Activated T-cell treated with anti-CD3 and anti-CD28 coated beads, Interleukin-2, amount 50 U/mL, for 1 hour (primary cell): ENCODE data around the gene DLGAP4.
"Not testable (repeated sequence)": the region's sequence is repeated elsewhere in the genome, so short reads cannot be mapped to it uniquely, and the experiment has no call there.

ENCODE experiments used
- DNase-seq: peaks from one replicate; pipeline ENCODE4 v3.0.0-alpha.2; 2020

DLGAP4 gene

DNA sequence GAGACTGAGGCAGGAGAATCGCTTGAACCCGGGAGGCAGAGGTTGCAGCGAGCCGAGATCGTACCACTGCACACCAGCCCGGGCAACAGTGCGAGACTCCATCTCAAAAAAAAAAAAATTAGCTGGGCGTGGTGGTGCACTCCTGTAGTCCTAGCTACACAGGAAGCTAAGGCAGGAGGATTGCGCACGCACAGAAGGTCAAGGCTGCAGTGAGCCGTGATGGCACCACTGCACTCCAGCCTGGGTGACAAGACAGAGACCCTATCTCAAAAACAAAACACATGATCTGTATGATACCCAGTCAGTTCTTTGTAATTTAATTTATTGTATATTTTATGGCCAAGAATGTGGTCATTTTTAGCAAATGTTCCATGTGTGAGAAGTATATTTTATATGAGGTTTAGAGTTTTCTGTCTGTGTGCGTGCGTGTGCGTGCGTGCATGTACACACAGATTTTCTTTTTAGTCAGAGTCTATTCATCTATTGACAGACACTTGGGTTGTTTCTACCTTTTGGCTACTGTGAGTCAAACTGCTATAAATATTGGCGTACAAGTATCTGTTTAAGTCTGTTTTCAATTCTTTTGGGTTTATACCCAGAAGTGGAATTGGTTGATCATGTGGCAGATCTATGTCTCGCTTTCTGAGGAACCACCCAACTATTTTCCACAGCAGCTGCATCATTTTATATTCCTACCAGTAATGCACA is 213.0 kb downstream of the DLGAP4 start:
- DNase-seq, result no peak

DNA sequence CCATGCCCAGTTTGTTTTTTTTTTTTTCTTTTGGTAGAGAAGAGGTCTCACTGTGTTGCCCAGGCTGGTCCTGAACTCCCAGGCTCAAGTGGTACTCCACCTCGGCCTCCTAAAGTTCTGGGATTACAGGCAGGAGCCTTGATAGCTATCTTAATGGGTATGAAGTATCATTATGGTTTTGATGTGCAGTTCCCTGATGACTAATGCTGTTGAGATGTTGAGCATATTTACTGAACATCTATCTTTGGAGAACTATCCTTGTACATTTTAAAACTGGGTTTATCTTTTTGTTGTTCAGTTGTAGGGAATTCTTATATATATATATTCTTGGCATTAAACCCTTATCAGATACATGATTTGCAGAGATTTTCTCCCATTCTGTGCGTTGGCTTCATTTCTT is 213.8 kb downstream of the DLGAP4 start:
- no peak for DNase-seq

DNA sequence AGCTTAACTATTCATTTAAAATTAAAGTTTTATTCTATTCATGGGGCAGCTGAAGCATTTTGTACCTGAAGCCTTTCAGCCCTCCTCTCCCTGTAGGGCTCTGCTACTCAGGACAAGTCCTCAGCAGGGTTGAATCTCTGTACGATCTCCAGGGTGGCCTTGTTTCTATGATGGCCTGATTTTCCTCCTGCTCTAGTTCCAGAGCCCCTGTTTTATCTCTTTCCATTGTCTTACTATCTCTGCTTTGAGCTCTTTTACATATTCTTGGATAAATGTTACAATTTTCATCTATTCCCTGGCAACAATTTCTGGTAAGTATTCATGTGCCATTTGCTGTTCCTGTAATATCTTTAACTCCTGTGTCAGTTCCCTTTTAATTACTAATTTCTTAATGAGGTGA is 215.4 kb downstream of the DLGAP4 start:
- no peak for DNase-seq

DNA sequence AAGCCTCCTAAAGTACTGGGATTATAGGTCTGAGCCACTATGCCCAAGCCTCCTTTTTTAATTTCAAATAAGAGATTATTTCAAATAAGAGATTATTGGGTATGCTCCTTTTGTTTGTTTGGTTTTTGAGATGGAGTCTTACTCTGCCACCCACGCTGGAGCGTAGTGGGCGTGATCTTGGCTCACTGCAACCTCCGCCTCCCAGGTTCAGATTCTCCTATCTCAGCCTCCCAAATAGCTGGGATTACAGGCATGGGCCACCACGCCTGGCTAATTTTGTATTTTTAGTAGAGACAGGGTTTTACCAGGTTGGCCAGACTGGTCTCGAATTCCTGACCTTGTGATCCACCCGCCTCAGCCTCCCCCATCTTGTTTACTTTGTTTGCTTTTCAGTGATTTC is 216.3 kb downstream of the DLGAP4 start:
- DNase-seq, result not testable (repeated sequence)

DNA sequence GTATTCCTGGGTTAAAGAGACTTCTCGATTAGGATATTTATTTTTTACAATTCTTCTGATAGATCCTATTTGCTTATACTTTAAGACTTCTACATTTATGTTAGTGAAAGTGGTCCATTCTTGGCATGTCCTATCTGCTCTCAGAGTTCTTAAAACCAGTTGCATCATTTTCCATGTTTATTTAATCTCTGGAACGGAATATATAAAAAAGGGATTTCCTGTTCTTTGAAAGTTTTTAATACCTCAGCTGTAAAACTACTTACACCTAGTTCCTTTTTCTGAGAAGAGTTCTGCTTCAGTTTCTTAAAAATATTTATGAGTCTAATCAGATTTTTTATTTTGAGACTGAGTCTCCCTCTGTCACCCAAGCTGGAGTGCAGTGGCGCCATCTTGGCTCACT is 217.2 kb downstream of the DLGAP4 start:
- DNase-seq, result no peak

DNA sequence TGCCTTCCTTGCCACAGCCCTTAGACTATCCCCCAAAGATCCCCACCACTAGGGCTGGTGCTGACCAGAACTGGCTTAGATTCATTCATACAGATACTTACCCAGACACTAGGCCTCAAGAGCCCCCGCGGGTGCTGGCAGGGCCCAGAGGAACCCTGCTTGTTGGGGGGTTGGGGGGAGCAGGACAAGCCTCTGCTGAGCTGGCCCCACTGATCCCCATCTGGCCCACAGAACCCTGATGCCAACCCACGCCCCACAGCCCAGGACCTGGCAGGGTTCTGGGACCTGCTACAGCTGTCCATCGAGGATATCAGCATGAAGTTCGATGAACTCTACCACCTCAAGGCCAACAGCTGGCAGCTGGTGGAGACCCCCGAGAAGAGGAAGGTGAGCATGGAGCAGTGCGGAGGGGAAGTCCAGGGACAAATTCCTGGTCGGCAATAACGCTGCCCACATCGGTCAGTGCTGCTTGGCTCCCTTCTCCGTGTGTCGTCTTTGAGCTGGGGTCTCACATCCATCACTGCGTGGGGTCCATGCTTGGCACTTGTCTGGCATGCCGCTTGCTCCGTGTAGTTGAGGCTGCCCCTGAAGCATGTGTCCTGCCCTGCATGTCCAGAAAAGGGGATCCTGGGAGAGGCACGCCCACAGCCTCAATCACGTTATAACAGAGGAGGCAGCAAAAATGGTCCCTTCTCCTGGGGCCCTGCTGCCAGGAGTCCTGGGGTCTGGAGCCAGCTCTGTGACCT is 219.7 kb downstream of the DLGAP4 start:
- no peak for DNase-seq

DNA sequence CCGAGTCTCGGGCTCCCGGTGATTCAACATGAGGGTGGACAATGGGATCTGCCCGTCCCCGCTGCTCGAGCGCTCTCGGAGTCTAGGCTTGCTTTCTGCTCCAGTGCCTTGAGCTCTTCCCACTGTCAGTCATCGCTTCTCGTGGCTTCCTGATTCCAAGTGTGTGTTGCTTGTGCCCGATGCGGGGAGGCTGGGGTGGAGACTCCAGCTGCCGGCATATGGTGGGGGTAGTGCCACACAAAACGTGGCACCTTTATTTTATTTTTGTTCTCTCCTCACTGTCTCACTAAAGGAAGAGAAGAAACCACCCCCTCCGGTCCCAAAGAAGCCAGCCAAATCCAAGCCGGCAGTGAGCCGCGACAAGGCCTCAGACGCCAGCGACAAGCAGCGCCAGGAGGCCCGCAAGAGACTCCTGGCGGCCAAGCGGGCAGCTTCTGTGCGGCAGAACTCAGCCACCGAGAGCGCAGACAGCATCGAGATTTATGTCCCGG is 220.4 kb downstream of the DLGAP4 start:
- no peak for DNase-seq

DNA sequence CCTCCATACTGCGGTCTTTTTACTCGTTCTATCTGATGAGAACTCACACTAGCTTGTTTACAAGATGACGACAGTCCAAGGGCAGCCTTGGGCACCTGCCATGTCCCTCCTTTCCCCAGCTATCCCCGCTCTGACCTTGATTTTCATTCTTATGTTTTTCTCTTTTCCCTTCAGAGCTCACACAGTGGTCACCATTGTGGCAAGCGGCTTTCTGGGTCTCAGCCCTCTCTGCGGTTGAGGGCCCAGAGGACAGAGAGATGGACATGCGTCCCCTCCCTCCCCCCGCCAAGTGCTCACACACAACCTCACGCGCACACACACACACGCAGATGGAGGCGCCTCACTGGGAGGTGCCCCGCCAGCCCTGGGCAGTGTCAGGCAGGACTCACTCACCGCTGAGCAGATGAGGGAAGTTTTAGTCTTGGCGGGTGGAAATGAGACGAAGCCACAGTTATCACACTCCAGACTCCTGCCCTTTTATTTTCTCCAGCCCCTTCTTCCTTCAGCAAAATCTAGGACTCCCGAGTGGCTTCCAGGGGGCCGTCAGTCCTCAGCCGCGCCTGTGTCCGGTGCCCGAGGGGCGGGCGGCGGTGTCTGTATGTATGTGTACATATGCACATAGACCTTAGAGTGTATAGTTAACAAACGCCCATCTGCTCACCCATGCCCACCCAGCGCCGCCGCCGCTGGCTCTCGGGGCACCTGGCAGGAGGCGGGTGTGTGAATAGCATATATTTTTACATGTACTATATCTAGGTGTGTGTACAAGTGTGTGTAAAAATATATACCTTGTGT is 221.4 kb downstream of the DLGAP4 start:
- DNase-seq, result no peak

DNA sequence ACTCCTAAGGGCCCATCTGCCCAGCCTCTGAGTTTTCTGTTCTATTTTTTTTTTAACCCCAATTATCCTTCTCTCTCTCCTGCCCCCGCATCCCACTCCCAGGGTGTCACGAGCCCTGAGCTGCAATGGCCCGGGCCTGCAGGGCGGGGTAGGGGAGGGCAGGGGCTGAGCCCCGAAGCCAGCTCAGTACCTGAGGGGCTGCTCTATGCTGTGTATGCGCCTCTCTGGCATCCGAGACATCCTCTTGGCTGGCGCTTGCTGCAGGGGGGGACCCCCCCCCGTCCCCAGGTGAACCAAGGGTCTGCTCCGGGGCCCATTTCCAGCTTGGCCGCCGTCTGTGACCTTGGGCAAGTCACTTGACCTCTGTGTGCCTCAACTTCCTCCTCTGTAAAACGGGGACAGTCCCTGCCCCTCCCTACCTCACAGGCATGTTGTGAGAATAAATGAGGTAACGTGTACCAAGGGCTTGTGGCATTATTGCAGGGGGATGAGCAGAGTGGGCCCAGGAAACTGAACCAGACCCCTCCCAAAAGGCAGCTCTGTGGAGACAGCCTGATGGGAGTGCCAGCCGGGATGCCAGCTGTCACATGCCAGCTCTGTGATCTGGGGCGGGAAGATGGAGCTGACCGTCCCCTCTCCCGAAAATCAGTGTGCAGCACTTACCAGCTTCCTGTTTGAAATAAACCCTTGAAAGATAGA is 222.2 kb downstream of the DLGAP4 start:
- no peak for DNase-seq

DNA sequence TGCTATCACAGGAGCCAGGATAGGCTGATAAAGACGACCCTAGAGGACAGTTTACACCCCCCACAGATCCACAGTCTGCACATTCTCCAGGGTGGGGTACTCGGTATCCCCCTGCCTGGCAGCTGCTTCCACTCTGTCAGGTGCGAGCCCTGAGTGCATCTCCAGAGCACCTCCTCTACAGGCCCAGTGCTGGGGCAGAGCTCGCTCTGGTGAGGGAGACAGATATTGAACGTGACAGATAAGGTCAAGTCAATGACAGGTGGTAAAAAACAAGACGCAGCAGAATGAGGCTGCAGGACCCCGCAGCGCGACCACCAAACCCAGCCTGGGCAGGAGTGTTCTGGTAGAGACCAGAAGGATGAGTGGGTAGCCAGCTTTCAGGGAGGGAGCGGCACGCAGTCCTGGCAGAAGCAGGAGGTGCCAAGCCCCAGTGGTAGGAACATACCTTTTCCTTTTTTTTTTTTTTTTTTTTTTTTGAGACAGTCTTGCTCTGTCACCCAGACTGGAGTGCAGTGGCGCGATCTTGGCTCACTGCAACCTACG is 222.8 kb downstream of the DLGAP4 start:
- DNase-seq, result no peak

DNA sequence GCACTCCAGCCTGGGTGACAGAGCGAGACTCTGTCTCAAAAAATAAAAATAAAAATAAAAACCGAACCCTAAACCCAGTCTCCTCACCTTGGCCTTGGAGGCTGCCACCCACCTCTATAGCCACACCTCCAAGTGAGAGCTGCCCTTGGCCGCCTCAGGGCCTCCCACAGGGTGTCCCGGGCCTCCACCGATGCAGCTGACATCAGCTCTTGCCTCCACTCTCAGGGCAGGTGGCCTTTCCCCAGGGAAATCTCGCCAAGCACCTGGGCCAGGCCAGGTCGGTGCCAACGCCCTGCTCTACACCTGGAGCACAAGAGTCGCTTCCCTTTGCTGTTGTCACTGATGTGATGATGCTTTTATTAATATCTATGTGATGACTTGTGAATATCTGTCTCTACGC is 226.2 kb downstream of the DLGAP4 start:
- DNase-seq, result no peak

DNA sequence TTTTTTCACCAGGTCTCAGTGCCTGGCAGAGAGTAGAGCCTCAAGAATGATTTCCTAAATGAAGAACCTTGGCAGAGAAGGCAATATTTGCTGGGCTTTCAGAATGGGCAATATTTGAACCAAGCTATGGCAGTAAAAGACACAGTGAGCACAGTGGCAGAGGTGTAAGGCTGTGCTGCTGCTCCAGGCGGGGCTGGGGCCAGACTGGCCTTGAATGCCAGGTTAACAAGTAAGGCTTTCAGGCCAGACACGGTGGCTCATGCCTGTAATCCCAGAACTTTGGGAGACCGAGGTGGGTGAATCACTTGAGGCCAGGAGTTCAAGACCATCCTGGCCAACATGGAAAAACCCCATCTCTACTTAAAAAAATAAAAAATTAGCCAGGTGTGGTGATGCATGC is 226.7 kb downstream of the DLGAP4 start:
- no peak for DNase-seq

DNA sequence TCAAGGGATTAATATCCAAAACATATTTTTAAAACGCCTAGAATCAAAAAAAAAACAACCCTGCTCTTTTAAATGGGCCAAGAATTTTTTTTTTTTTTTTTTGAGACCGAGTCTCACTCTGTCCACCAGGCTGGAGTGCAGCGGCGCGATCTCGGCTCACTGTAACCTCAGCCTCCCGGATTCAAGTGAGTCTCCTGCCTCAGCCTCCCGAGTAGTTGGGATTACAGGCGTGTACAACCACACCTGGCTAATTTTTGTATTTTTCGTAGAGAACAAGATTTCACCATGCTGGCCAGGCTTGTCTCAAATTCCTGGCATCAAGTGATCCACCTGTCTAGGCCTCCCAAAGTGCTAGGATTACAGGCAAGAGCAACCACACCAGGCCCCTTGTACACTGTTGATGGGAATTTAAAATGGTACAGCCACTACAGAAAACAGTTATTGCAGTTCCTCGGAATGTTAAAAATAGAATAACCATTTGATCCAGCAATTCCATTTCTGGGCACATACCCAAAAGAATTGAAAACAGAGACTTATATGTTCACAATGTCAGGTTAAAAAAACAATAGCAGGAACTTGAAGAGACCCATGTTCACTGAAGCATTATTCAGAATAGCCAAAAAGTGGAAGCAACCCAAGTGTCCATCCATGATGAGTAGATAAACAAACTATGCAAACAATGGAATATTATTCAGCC is 232.0 kb downstream of the DLGAP4 start:
- DNase-seq, result no peak

DNA sequence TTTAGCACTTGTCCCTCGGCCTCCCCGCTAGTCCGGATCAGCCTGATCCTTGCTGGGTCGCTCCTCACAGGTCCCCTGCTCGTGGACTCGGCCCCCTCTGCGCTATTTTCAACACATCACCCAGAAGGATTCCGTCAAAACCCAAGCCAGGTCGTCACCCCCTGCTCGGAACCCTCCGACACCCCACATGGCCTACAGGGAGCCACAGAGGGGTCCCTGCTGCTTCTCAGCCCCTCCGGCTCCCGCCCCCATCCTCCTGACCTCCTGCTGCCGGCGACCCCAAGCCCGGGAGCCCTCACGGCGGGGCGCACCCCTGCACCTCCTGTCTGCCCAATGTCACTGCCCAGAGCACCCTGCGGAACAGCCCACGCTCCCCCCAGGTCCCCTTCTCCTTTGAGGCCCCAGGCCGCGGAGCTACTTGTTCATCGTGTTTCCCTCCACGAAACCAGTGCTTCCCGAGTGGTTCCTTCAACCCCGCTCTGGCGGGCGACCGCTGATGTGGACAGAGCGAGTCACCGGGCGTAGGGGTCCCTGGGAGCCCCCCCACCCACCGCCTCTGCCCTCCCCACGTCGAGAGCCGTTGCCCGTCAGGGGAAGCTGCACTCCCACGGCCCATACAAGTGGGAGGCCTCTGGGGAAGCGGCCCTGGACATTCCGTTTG is 234.5 kb downstream of the DLGAP4 start:
- DNase-seq, result no peak

DNA sequence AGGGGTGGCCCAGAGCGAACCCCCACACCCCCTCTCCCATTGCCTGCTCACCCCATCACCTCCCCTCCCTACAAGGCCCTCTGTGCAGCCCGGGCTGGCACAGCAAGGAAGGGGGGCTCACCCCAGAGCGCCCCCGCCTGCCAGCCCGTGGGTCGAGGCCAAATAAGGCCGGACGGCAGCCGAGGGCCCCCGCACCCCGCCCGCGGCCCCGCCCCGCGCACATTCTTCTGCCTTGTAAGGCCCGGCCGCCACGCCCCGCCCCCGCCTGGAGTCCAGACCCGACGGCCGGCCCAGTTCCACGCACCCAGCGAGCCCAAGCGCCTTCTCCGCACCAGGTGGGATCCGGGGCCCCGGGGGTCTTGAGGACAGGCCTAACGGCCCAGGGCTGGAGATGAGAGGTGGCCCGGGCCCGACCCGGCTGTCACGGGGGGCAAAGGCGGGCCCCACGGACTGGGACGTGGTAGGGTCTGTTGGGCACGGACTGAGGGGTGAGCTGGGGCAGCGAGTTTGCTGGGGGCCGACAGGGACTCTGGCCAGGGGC is 235.2 kb downstream of the DLGAP4 start, which contains the start of gene MYL9:
TSS of gene MYL9 (plus strand) at position 293 of the 541 bp plus-strand sequence. CDS start 3,366 bp downstream, outside the sequence.
- DNase-seq, result no peak

DNA sequence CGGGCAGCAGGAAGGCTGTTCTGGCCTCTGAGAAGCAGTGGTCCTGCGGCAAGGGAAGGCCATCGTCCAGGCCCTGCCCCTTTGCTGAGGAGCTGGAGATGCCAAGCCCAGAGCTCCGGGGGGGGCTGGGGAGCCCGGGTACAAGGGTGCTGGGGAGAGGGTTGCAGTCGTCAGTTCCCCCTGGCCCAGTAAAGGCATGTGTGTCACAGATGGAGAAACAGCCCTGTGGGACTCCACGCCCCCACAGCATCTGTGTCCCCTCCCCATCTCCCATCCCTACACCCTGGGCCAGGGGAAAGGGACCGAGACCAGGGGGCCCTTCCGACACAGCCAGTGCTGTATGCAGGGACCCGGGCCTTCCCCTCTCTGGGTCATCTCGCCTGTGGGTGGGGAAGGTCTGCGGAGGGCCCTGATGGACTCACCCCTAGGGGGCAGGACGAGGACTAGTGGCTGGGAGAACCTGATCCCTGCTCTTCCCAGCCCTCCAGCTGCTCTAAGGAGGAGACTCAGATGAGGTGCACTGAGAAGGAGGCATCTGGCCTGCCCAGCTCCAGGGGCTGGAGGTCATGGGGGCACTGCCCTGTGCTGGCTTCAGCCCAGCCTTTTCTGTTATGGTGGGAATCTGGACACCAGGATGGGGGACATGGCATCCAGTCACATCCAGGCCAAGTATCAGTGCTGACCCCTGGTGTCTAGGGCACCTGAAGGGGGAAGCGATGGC is 235.8 kb downstream of the DLGAP4 start:
- no peak for DNase-seq

DNA sequence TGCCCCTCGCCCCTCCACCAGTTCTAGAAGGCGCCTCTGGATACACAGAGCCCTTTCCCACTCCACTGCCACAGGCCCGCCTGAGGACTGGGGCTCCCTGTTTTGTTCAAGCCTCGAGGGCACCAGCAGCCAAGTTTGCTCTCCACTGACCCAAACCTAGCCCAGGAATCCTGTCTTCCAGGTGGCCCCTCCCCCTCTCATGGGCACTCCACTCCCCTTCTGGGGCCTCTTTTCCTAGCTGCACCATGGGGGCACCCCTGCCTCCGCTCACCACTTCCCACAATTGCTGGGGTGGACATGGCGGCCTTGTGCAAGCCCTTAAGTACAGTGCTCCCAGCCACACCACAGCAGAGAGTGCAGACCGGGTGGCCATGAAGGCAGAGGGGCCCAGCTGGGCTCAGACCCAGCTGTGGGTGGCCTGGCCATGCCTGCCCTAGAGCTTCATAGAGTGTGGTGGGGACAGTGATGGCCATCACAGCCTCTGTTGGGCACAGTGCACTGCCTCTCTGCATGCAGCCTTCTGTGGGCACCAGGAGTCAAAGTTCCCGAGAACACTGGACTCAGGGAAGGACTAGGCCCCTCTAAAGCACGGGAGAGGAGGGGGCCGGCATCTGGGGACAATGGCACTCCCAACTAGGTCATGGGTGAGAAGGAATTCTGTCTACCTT is 236.5 kb downstream of the DLGAP4 start:
- no peak for DNase-seq

DNA sequence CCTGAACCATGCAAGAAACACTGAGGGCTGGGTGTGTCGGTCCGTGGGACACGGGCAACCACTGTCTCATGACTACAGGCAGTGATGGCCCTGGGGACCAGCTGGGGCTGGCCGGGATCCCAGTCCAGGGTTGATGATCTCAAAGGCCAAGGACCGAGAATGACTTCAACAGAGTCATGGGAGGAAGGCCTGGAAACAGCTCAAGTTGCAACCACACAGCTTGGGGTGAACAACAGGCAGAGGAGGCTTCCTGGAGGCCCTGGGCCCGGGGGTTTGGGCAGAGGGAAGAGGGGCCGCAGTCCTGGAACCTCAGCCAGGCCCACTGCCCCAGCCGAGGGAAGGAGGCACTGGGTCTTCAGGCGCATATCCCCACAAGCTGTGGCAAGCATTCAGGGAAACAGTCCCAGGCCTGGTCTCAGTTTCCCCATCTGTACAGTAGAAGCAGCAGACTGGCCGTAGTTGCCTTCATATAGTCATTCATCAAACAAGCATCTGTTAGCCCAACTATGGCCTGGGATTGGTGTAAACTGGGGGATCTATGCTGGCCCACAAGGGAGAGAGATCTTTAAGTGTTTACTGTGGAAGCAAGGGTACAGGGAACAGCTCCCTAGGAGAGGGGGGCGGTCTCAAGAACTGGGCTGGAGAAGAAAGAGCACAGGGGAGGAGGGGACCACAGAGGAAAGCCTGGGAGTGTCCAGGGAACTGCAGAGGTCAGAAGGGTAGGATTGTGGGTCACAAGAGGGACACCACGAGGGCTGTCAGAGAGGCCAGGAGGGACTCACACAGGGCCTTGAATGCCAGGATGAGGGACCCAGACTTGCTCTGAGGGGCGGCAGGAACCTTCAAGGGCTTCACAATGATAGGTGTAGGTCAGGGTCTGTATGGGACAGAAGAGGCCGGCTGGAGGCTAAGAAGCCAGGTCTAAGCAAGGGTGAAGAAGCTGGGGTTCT is 237.3 kb downstream of the DLGAP4 start:
- no peak for DNase-seq
